MCF 10A (cell line): ENCODE measurements around the gene THOC6. TPM values are rescaled to one million over a fixed set of nuclear protein-coding genes. Genes with fewer than 3 reads are reported as not detected.

Source experiments
- BruUV-seq: library from RNA; stranded (reverse); fragments of 400-500 nt; replicated peaks from 2 replicates; lab custom pipeline; 2021; lab: Mats Ljungman, UMichigan
- CTCF ChIA-PET: fragments of 300-600 bp; sonication (Branson Sonifier 250); formaldehyde crosslinking; extraction: SDS; loops from one replicate; lab custom pipeline; 2021; ENCODE audit warnings: antibody characterized with exemption, inconsistent platforms; lab: Yijun Ruan, JAX
- POLR2A ChIA-PET: fragments of 300-600, 350-650 bp; sonication (Branson Sonifier 250); formaldehyde crosslinking; extraction: SDS; loops from one replicate; lab custom pipeline; 2020; ENCODE audit warnings: antibody characterized with exemption, inconsistent platforms; lab: Yijun Ruan, JAX
- DNase-seq: peaks from one replicate; pipeline ENCODE4 v3.0.0-alpha.2; 2018; ENCODE audit not compliant: unreplicated experiment
- H3K27ac Mint-ChIP-seq: one replicate; pipeline ENCODE4 v1.8.0; 2022; ENCODE audit warnings: mild to moderate bottlenecking, low read depth, mixed read lengths; ENCODE audit not compliant: unreplicated experiment
- H3K27me3 Mint-ChIP-seq: one replicate; pipeline ENCODE4 v1.8.0; 2022; ENCODE audit warnings: mixed read lengths; ENCODE audit not compliant: insufficient read depth, unreplicated experiment
- H3K36me3 Mint-ChIP-seq: one replicate; pipeline ENCODE4 v1.8.0; 2022; ENCODE audit warnings: mild to moderate bottlenecking, moderate library complexity, mixed read lengths; ENCODE audit not compliant: insufficient read depth, unreplicated experiment
- H3K4me1 Mint-ChIP-seq: one replicate; pipeline ENCODE4 v1.8.0; 2022; ENCODE audit warnings: mixed read lengths; ENCODE audit not compliant: insufficient read depth, unreplicated experiment
- H3K4me3 Mint-ChIP-seq: one replicate; pipeline ENCODE4 v1.8.0; 2022; ENCODE audit warnings: mild to moderate bottlenecking, moderate library complexity, mixed read lengths; ENCODE audit not compliant: unreplicated experiment
- H3K9me3 Mint-ChIP-seq: one replicate; pipeline ENCODE4 v1.8.0; 2022; ENCODE audit warnings: mixed read lengths; ENCODE audit not compliant: unreplicated experiment
- CTCF ChIP-seq: fragments of 200-600 bp; IDR thresholded peaks from one replicate; pipeline ENCODE4 v1.8.0; 2022; ENCODE audit warnings: antibody characterized with exemption, mild to moderate bottlenecking; ENCODE audit not compliant: unreplicated experiment
- intact Hi-C: fragments of 100-400 bp; cut with micrococcal nuclease; formaldehyde crosslinking; loops from 2 replicates; pipeline ENCODE4 v1.14.1; 2022
- total RNA-seq: library from RNA; stranded (reverse); gene quantifications from 2 replicates; pipeline ENCODE4 v1.2.3, GENCODE V29; 2022

Gene THOC6
- total RNA-seq, 1 experiment from 2014 or later = 53.1 TPM

DNA sequence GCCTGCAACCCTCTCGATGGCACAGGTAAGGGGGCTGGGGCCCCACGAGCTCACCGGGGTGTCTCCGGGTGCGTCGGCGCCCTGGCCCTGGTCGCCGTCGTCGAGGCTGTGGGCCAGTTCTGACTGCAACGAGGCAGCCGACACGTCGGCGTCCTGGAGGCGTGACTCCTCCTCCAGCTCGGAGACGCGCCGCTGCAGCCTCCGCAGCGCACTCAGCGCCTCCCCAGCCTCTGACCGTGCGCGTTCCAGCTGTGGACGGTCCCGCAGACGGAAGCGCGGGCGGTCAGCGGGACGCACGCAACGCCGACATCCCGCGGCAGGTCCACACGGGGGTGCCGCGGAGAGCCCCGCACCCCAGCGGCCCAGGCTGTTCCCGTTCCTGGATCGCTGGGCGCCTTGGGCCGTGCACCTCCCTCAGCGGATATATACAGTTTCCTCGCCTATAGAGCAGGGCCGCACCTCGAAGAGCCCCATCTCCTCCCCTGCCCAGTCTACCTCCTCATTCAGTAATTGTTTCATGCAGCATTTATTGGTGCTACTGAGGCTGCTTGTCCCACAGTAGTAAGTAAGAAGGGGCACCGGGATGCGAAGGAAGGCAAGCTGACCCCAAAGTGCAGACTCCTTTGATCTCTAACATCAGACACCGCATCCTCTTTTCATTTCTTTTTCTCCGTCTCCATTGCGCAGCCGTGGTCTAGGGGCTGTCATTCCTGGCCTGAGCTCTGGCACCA, 5.8 kb downstream of the THOC6 start:
- POLR2A ChIA-PET = interaction anchor here (0.6 to 2.2 kb wide), 3 partner anchors 19 to 475 kb away, joined by 3 to 7 read pairs (median 5); no protein-coding TSS in a partner anchor
- TF ChIP-seq CTCF = no peak
- Mint-ChIP-seq H3K27me3 (peaks cover 26% of the 10 kb centered on the region), H3K9me3 (no peaks in the 10 kb centered on the region), H3K4me1 (no peaks in the 10 kb centered on the region), H3K4me3 (no peak overlapping the region), H3K36me3 (peaks cover 26% of the 10 kb centered on the region), H3K27ac (no peak overlapping the region)
- no TSS peak for BruUV-seq
- CTCF ChIA-PET = interaction anchor here (0.6 to 8.3 kb wide), 9 partner anchors 10 to 142 kb away, joined by 3 to 121 read pairs (median 9); no protein-coding TSS in a partner anchor
- intact Hi-C loops = no loop called here
- no peak for DNase-seq

- no TSS peak for BruUV-seq
- Mint-ChIP-seq H3K27ac (no peak overlapping the region), H3K4me1 (no peaks in the 10 kb centered on the region), H3K27me3 (peaks cover 35% of the 10 kb centered on the region), H3K36me3 (peaks cover 26% of the 10 kb centered on the region), H3K4me3 (no peak overlapping the region), H3K9me3 (no peaks in the 10 kb centered on the region)
- ChIA-PET CTCF (interaction anchor here (0.6 to 8.3 kb wide), 18 partner anchors 9 to 158 kb away, joined by 3 to 121 read pairs (median 6); partner anchors contain the start of genes HCFC1R1 and TNFRSF12A), POLR2A (interaction anchor here (1.2 to 2.2 kb wide), 7 partner anchors 10 to 99 kb away, joined by 4 to 26 read pairs (median 6); partner anchors contain the start of genes PAQR4 and TNFRSF12A)
- intact Hi-C loops = no loop called here
- TF ChIP-seq CTCF = no peak
- no peak for DNase-seq
Measured at GRCh38 chr16:3030222-3031212, 6.7 kb downstream of the THOC6 start.

GRCh38 chr16:3032624-3033023, 8.8 kb downstream of the THOC6 start:
- TF ChIP-seq CTCF = no peak
- no peak overlapping the region for H3K4me3 Mint-ChIP-seq
- peaks cover 12% of the 10 kb centered on the region for H3K36me3 Mint-ChIP-seq
- peaks cover 52% of the 10 kb centered on the region for H3K27me3 Mint-ChIP-seq
- no TSS peak for BruUV-seq
- no peaks in the 10 kb centered on the region for H3K4me1 Mint-ChIP-seq
- no peak for DNase-seq
- ChIA-PET CTCF (interaction anchor here (0.6 to 8.3 kb wide), 13 partner anchors 9 to 336 kb away, joined by 3 to 121 read pairs (median 7); partner anchors contain the start of genes HCFC1R1 and TNFRSF12A), POLR2A (interaction anchor here (0.7 to 1.4 kb wide), 2 partner anchors 16 to 125 kb away, joined by 3 to 5 read pairs; no protein-coding TSS in a partner anchor)
- no peaks in the 10 kb centered on the region for H3K9me3 Mint-ChIP-seq
- intact Hi-C loops = no loop called here
- no peak overlapping the region for H3K27ac Mint-ChIP-seq
